GM13976 (cell line): ENCODE data around the gene DIS3L2.
A peak's percentile ranks its signal among the peaks of the same experiment; 100 is the strongest.

ENCODE experiments used
- DNase-seq: peaks from one replicate; pipeline ENCODE4 v3.0.0; 2012; ENCODE audit warnings: low spot score
- in situ Hi-C: fragments of 300-500 bp; cut with MboI; formaldehyde crosslinking; loops from one replicate; pipeline ENCODE4 v1.12.0; 2022; ENCODE audit warnings: low sequenced_read_pairs, mixed read lengths, inconsistent platforms; ENCODE audit not compliant: unreplicated experiment
- TF ChIP-seq, protein P1 (sequence below): IDR thresholded peaks from 2 replicates; pipeline ENCODE4 v1.5.1; 2012; ENCODE audit warnings: borderline replicate concordance, mild to moderate bottlenecking; ENCODE audit not compliant: insufficient read depth; ENCODE audit errors: extremely low read depth, missing control alignments, control extremely low read depth

The DIS3L2 gene

DNA sequence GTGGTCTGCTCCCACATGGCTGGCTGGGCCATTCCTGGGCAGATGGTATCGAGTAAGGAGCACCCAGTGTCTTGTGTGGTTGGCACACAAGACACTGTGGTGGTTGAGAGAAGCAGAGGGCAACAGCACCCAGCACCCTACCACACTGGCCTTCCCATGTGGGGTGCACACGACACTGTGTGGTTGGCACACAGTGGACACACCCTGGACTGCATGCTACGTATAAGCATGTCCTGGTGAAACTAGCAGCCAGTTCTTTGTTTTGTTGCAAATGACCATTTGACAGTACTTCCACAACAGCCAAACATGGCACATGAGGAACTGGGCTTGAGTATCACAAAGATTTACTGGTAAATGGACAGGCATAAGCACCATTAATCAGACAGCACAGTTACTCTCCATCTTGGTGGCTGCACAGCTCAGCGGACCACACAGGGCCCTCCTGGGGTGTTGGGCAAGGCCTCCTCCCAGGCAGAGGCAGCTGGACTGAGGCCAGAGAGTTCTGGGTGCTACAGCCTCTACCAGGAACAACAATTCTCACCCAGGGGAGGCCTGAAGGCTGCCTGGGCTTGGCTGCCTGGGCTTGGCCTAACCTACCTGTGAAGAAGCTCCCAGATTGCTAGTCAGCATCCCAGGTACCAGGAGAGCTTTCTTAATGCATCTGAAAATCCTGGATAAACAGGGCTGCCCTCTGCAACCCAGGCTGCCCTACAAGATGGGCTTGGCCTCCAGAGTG lies 357.7 kb downstream of the DIS3L2 start:
- TF ChIP-seq, protein P1, sequence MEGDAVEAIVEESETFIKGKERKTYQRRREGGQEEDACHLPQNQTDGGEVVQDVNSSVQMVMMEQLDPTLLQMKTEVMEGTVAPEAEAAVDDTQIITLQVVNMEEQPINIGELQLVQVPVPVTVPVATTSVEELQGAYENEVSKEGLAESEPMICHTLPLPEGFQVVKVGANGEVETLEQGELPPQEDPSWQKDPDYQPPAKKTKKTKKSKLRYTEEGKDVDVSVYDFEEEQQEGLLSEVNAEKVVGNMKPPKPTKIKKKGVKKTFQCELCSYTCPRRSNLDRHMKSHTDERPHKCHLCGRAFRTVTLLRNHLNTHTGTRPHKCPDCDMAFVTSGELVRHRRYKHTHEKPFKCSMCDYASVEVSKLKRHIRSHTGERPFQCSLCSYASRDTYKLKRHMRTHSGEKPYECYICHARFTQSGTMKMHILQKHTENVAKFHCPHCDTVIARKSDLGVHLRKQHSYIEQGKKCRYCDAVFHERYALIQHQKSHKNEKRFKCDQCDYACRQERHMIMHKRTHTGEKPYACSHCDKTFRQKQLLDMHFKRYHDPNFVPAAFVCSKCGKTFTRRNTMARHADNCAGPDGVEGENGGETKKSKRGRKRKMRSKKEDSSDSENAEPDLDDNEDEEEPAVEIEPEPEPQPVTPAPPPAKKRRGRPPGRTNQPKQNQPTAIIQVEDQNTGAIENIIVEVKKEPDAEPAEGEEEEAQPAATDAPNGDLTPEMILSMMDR = no peak
- DNase-seq = no peak
- in situ Hi-C loops = loop anchor here (10.0 kb wide), 1 partner anchor 394 kb away; the partner anchor contains the start of gene NPPC

DNA sequence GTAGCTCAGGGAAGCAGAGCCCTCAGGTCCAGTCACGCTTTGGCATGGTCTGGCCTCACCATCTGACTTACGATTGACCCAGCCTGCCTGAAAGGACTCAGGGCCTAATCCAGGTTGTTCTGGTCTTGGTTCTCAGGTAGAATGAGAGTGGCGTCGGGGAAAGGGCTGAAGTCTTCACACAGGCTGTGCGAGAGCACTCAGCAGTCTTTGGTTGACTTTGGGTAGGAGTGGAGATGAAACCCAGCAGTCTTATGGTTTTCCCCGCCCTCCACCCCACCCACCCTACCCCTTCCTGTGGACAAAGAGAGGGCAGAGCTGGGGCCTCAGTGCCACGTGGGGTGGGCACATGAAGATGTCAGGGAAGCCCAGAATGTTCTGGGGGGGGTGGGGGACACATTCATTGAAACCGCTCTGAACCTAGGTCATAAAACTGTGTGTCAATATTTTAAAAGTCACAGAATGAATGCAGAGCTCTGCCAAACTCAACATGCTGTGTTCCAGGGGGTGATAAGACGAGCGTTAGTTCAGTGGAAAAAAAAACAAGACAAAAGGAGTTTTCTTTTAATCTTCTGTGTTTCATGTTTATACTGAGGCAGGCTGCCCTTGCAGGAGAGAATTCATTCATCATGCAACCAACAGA lies 358.4 kb downstream of the DIS3L2 start:
- TF ChIP-seq, protein P1 = no peak
- peak; percentile 17 for DNase-seq
- in situ Hi-C loops = loop anchor here (10.0 kb wide), 1 partner anchor 395 kb away; the partner anchor contains the start of gene NPPC

DNA sequence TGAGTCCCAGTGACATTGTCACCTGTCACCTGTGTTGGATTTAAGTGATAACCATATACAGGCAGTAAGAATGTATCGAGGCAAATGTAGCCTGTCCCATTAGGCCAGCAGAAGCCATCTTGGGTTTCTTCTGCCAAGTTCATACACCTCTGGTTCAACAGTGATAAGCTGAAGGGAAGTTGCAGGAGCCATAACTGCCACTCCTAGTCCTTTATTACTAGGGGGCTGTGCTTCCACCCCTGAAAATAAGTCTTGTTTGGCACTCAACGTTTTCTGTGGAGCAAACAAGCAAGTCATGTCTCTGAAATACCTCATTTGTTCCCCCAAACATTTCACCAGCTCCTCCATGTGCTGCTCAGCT lies 358.9 kb downstream of the DIS3L2 start:
- TF ChIP-seq, protein P1 = no peak
- in situ Hi-C loops = no loop called here
- peak; percentile 15 for DNase-seq

DNA sequence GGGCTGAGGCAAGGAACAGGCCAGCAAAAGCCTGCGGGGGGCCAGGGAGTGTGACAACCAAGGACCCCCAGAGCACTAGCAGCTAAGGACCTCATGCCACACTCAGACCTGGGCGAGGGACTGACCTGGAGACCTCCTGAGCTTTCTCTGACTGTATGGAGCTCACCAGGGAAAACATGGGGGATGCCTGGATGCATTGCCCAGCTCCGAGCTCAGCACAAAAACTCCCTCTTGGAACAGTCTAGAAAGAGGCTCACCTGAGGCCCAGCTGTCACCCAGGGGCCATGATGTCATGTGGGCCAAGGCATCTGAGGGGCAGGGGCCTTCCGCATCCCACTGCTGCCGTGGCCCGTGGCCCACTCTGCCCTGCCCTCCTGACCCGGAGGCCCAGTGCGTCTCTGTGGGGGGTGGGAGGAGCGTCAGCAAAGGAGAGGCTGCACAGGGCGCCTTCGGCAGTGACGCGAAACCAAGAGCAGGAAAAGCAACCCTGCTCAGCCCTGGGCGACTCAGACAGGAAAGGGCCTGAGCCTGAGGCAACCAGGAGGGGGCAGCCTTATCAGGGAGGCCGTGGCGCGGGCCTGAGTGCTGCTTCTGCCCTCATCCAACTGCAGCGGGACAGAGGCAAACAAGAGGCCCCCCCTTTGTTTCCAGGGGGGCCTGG lies 359.8 kb downstream of the DIS3L2 start:
- DNase-seq = no peak
- TF ChIP-seq, protein P1 = no peak
- in situ Hi-C loops = no loop called here

DNA sequence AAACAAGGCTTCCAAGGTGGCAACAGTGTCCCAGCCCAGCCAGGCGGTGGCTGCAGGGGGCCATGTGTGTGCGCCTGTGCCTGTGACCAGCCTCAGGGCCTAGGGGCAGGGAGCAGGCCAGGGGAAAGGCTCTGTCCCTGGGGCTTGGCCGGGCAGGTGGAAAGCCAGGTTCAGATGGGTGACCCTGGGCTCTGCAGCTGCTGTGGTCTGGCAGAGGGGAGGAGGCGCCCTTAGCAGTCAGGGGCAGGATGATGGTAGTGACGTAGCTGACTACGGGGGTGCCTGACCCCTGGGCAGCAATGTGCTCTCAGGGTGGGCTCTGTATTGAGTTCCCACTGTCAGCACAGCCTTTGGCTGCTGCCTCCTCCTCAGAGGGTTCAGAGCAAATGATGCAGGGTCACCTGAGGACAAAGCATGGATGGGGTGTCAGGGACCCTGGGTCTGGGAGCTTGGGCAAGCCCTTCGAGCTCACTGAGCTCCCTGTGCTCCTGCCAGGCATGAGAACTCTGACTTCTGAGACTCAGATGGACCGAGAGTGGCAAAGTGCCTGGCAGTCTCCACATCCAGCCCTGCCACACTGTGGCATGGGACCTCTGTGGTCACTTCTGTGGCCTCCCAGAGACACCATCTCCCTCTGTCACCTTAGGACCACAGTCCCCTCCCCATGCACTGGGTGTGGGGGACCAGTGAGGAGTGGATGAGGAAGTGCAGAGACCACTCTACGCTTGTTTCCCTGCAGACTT lies 360.5 kb downstream of the DIS3L2 start:
- in situ Hi-C loops = no loop called here
- TF ChIP-seq, protein P1 = no peak
- DNase-seq = peak; percentile 28
